ENCODE results near the gene SUSD1.

Gene SUSD1

DNA sequence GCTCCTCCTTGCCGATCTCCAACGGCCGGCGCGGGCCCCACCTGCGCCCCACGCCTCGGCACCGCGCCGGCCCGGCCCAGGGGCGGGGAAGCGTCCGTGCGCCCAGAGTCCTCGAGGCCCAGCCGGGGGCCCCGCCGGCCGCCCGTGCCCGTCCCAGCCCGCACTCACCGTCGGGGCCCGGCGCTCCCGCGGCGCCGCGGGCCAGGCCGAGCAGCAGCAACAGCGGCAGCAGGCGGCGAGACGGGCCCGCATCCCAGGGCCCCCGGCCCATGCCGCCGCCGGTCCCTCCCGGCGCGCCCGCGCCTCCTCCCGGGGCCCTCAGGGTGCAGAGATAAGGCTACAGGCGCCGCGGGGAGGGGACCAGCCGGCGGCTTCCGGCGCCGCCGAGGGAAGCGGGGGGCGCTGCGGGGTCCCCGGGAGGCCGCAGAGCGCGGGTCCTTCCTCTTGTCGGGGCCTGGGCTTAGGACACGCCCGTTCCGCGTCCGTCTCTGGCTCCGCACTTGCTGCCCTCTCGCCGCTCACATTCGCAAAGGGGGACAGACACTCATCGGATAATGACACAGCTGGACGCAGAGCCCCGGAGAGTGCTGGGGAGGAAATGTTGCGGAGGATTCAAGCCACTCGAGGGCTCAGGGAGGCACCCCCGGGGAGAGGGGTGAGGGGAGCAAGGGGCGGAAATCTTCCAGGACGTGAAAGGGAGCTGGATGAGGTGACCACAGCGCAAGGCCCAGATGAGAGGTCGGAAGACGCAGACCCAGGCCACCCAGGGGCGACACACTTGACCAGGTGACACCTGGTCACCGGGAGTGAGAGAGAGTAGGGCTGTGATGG, at the start of gene SUSD1:
SUSD1 (minus strand) TSS at position 333 of the 831 bp plus-strand sequence; CDS start at position 271, 62 bp downstream.
- no peaks in the 10 kb centered on the region for H3K9me3 ChIP-seq (ENCODE audit: control insufficient read depth, insufficient read depth, low read depth, low read length)
- H3K27ac ChIP-seq (ENCODE audit: low read depth, low read length) = no peak within 1 kb of the TSS
- H3K36me3 ChIP-seq (ENCODE audit: control insufficient read depth, insufficient read depth, low read length) = no peaks in the 10 kb centered on the region
- H3K27me3 ChIP-seq (ENCODE audit: control insufficient read depth, insufficient read depth, low read length) = peaks cover 27% of the 10 kb centered on the region
- peak within 1 kb of the TSS; percentile 35 for H3K9ac ChIP-seq (ENCODE audit: low read length)
- peak within 1 kb of the TSS; percentile 73 for H3K4me3 ChIP-seq (ENCODE audit: low read depth, low read length)
- peaks cover 14% of the 10 kb centered on the region for H3K4me1 ChIP-seq (ENCODE audit: control insufficient read depth, insufficient read depth, low read length)

DNA sequence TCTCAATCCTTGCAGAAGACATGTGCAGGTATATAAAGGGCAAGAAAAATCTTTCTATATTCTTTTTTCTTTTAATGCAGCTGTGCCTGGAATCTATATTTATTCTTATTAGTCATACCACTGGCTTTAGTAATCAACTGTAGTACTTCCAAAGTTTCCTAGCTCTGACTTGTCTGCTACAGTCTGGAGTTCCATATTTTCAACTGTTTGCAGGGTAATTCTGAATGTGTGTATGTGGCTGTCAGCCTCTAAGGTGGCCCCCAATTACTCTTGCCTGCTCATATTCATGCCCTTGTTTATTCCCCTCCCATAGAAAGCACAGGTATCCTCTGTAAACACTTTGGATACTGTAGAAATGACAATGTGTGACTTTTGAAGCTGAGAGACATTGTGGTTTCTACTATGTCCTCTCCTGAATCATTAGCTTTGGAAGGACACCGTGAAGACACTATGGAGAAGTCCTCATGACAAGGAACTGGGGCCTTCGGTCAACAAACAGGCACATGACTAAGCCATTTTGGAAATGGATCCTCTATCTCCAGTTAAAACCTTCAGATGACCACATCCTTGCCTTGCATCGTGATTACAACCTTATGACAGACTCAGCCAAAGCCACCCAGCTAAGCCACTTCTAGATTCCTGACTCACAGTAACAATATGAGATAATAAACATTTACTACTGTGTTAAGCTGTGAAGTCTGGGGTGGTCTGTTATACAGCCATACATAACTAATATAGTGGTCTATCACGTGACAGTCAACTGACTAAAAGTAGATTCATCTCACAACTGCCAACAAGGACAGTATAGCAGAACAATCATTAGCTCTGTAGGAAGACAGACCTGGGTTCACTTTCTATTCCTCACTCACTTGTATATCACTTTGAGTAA, 49.5 kb upstream of the SUSD1 start:
- Histone ChIP-seq H3K9me3 (ENCODE audit: control insufficient read depth, insufficient read depth, low read depth, low read length) (no peaks in the 10 kb centered on the region), H3K4me1 (ENCODE audit: control insufficient read depth, insufficient read depth, low read length) (no peaks in the 10 kb centered on the region), H3K27me3 (ENCODE audit: control insufficient read depth, insufficient read depth, low read length) (no peaks in the 10 kb centered on the region), H3K27ac (ENCODE audit: low read depth, low read length) (no peak overlapping the region), H3K4me3 (ENCODE audit: low read depth, low read length) (no peak overlapping the region), H3K9ac (ENCODE audit: low read length) (no peak overlapping the region), H3K36me3 (ENCODE audit: control insufficient read depth, insufficient read depth, low read length) (peaks cover 58% of the 10 kb centered on the region)

DNA sequence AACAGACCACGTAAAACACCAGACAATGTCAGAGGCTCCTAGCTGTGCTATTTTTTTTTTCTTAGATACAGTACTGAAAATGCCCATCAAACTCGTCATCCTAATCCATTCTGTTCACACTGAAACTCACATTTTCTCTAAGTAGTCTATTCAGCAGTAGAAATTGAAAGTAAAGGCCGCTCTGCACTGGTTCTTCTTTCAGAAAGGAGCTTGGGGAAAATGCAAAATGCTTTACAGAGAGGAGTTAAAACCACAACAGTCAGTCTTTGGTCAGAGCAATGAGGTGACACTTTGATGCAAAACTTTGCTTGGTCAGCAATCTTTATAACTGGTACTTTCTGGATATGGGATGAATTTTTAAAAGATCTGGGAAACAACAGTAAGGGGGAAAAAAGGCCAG, 43.8 kb upstream of the SUSD1 start:
- H3K4me3 ChIP-seq (ENCODE audit: low read depth, low read length) = no peak overlapping the region
- H3K4me1 ChIP-seq (ENCODE audit: control insufficient read depth, insufficient read depth, low read length) = no peaks in the 10 kb centered on the region
- no peaks in the 10 kb centered on the region for H3K27me3 ChIP-seq (ENCODE audit: control insufficient read depth, insufficient read depth, low read length)
- H3K9me3 ChIP-seq (ENCODE audit: control insufficient read depth, insufficient read depth, low read depth, low read length) = no peaks in the 10 kb centered on the region
- peaks cover 28% of the 10 kb centered on the region for H3K36me3 ChIP-seq (ENCODE audit: control insufficient read depth, insufficient read depth, low read length)
- H3K27ac ChIP-seq (ENCODE audit: low read depth, low read length) = no peak overlapping the region
- no peak overlapping the region for H3K9ac ChIP-seq (ENCODE audit: low read length)

DNA sequence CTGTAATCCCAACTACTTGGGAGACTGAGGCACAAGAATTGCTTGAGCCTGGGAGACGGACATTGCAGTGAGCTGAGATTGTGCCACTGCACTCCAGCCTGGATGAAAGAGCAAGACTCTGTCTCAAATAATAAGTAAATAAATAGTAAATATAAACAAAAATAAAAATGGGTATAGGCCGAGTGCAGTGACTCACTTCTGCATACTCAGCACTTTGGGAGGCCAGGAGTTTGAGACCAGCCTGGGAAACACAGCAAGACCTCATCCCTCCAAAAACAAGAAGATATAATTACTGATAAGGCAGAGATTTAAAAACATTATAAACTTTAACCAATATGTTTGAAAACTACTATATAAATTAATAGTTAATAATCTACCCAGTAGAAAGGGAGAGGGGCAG, 37.8 kb upstream of the SUSD1 start:
- Histone ChIP-seq H3K9me3 (ENCODE audit: control insufficient read depth, insufficient read depth, low read depth, low read length) (no peaks in the 10 kb centered on the region), H3K4me3 (ENCODE audit: low read depth, low read length) (no peak overlapping the region), H3K4me1 (ENCODE audit: control insufficient read depth, insufficient read depth, low read length) (no peaks in the 10 kb centered on the region), H3K36me3 (ENCODE audit: control insufficient read depth, insufficient read depth, low read length) (peaks cover 29% of the 10 kb centered on the region), H3K27me3 (ENCODE audit: control insufficient read depth, insufficient read depth, low read length) (no peaks in the 10 kb centered on the region), H3K27ac (ENCODE audit: low read depth, low read length) (no peak overlapping the region), H3K9ac (ENCODE audit: low read length) (no peak overlapping the region)

DNA sequence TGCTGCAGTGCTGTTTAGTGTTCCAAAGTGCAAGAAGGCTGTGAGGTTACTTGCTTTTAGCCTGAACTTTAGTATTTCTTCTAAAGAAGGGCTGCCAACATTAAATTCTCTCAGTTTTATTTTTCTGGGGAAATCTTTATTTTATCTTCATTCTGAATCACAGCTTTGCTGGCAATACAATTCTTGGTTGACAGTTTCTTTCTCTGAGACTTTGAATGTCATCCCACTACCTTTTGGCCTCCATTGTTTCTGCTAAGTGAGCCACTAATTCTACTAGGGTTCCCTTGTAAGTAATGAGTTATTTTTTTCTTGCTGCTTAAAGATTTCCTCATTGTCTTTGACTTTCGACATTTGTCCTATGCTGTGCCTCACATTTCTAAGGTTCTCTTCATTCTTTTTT, 32.4 kb upstream of the SUSD1 start:
- Histone ChIP-seq H3K27ac (ENCODE audit: low read depth, low read length) (no peak overlapping the region), H3K4me3 (ENCODE audit: low read depth, low read length) (no peak overlapping the region), H3K27me3 (ENCODE audit: control insufficient read depth, insufficient read depth, low read length) (no peaks in the 10 kb centered on the region), H3K9ac (ENCODE audit: low read length) (no peak overlapping the region), H3K36me3 (ENCODE audit: control insufficient read depth, insufficient read depth, low read length) (peaks cover 29% of the 10 kb centered on the region), H3K4me1 (ENCODE audit: control insufficient read depth, insufficient read depth, low read length) (no peaks in the 10 kb centered on the region), H3K9me3 (ENCODE audit: control insufficient read depth, insufficient read depth, low read depth, low read length) (no peaks in the 10 kb centered on the region)

DNA sequence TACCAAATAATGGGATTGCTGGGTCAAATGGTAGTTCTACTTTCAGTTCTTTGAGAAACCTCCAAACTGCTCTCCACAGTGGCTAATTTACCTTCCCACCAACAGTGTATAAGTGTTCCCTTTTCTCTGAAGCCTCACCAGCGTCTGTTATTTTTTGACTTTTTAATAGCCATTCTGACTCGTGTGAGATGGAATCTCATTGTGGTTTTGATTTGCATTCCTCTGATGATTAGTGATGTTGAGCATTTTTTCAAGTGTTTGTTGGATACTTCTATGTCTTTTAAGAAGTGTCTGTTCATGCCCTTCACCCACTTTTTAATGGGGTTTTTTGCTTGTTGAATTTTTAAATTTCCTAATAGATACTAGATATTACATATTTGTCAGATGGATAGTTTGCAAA, 28.4 kb upstream of the SUSD1 start:
- H3K9ac ChIP-seq (ENCODE audit: low read length) = no peak overlapping the region
- H3K27ac ChIP-seq (ENCODE audit: low read depth, low read length) = no peak overlapping the region

DNA sequence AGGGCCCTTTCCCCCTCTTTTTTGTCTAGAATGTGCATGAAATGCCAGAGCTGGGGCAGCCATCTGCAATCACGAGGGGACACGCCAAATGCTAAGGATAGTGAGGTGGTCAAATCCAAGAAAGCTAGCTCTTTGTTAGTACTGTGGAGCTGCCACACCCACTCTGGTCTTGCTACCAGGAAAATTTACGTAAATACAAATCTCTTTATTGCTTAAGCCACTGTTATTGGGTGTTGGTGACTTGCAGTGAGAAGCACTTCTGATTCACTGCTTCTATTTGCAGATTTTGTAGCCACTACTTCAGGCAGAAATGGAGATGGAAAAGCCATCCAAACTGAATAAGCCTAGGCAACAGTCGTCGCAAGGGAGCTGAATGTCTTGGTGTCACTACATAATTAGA, 25.6 kb upstream of the SUSD1 start:
- Histone ChIP-seq H3K27me3 (ENCODE audit: control insufficient read depth, insufficient read depth, low read length) (no peaks in the 10 kb centered on the region), H3K36me3 (ENCODE audit: control insufficient read depth, insufficient read depth, low read length) (no peaks in the 10 kb centered on the region), H3K4me3 (ENCODE audit: low read depth, low read length) (no peak overlapping the region), H3K9ac (ENCODE audit: low read length) (no peak overlapping the region), H3K4me1 (ENCODE audit: control insufficient read depth, insufficient read depth, low read length) (no peaks in the 10 kb centered on the region), H3K9me3 (ENCODE audit: control insufficient read depth, insufficient read depth, low read depth, low read length) (no peaks in the 10 kb centered on the region), H3K27ac (ENCODE audit: low read depth, low read length) (no peak overlapping the region)

More for the DNA sequence above, 28.4 kb upstream of the SUSD1 start:
- Histone ChIP-seq H3K9me3 (ENCODE audit: control insufficient read depth, insufficient read depth, low read depth, low read length) (no peaks in the 10 kb centered on the region), H3K4me1 (ENCODE audit: control insufficient read depth, insufficient read depth, low read length) (no peaks in the 10 kb centered on the region), H3K4me3 (ENCODE audit: low read depth, low read length) (no peak overlapping the region), H3K36me3 (ENCODE audit: control insufficient read depth, insufficient read depth, low read length) (peaks cover 17% of the 10 kb centered on the region), H3K27me3 (ENCODE audit: control insufficient read depth, insufficient read depth, low read length) (no peaks in the 10 kb centered on the region)

DNA sequence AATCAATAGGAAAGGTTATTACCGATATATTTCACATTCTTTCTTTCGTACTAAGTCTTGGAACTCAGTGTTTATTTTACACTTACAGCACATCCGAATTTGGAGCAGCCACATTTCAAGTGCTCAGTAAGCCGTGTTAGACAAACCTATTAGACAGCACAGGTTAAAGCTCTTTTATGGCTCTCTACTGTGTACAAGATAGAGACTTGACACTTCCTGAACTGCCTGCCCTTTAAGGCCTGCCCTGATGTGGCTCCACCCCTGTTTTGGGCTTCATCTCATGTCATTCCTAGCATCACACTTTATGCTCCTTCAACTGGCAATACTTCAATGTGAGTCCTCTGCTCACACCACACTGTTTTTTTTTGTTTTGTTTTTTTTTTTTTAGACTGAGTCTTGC, 23.5 kb upstream of the SUSD1 start:
- Histone ChIP-seq H3K4me1 (ENCODE audit: control insufficient read depth, insufficient read depth, low read length) (peaks cover 6% of the 10 kb centered on the region), H3K4me3 (ENCODE audit: low read depth, low read length) (no peak overlapping the region), H3K9me3 (ENCODE audit: control insufficient read depth, insufficient read depth, low read depth, low read length) (no peaks in the 10 kb centered on the region), H3K27ac (ENCODE audit: low read depth, low read length) (no peak overlapping the region), H3K27me3 (ENCODE audit: control insufficient read depth, insufficient read depth, low read length) (no peaks in the 10 kb centered on the region), H3K36me3 (ENCODE audit: control insufficient read depth, insufficient read depth, low read length) (no peaks in the 10 kb centered on the region), H3K9ac (ENCODE audit: low read length) (no peak overlapping the region)

DNA sequence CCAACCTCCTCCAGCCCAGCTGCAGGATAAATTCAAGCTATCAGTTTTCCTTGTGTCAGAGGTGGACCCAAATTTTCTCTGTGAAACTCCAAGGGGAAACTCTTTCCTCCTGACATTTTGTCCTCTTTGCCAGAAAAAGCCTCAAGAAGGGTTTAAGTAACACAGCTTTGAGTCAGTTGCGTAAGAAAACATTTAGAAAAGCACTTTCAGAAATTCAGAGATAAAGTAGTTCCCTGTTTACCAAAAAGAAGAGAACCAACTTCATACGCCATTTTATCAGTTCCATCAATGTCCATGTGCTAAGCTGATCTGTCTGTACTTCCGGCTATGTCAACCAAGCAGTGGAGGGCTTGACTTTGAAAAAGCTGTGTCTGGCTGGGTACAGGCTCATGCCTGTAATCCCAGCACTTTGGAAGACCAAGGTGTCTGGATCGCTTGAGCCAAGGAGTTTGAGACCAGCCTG, 19.9 kb upstream of the SUSD1 start:
- Histone ChIP-seq H3K4me1 (ENCODE audit: control insufficient read depth, insufficient read depth, low read length) (peaks cover 10% of the 10 kb centered on the region), H3K4me3 (ENCODE audit: low read depth, low read length) (no peak overlapping the region), H3K27me3 (ENCODE audit: control insufficient read depth, insufficient read depth, low read length) (no peaks in the 10 kb centered on the region), H3K27ac (ENCODE audit: low read depth, low read length) (no peak overlapping the region), H3K9ac (ENCODE audit: low read length) (no peak overlapping the region), H3K36me3 (ENCODE audit: control insufficient read depth, insufficient read depth, low read length) (no peaks in the 10 kb centered on the region), H3K9me3 (ENCODE audit: control insufficient read depth, insufficient read depth, low read depth, low read length) (no peaks in the 10 kb centered on the region)

DNA sequence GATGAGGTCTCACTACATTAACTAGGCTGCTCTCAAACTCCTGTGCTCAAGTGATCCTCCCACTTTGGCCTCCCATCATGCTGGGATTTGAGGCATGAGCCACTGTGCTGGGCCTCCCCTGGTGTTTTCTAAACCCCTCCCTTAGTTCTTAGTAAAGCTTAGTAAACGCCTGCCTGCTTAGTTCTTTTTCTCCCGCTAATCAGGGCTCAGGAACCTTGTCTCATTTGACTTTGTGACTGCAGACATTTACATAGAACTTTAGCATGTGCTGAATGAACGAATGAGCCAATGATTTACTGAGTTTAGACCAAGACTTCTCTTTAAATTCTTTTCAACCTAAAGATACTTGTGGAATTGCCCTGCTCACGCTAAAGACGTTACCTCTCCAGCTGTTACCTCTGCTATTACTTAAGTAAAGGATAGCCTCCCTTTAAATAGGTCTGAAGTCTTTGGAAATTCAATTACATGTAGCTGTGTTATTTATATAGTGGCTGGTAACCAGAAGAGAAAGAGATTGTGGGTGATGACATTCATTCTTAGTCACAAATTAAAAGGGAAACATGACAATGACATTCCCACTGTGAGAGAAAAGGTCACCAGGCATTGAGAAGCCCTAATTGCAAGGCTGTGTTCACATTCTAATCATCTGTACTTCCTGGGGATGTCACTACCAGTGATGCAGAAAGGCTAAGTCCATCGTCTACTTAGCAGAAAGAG, 18.6 kb upstream of the SUSD1 start:
- no peaks in the 10 kb centered on the region for H3K36me3 ChIP-seq (ENCODE audit: control insufficient read depth, insufficient read depth, low read length)
- H3K4me1 ChIP-seq (ENCODE audit: control insufficient read depth, insufficient read depth, low read length) = peaks cover 10% of the 10 kb centered on the region
- H3K27ac ChIP-seq (ENCODE audit: low read depth, low read length) = no peak overlapping the region
- no peak overlapping the region for H3K9ac ChIP-seq (ENCODE audit: low read length)
- H3K27me3 ChIP-seq (ENCODE audit: control insufficient read depth, insufficient read depth, low read length) = no peaks in the 10 kb centered on the region
- no peak overlapping the region for H3K4me3 ChIP-seq (ENCODE audit: low read depth, low read length)
- H3K9me3 ChIP-seq (ENCODE audit: control insufficient read depth, insufficient read depth, low read depth, low read length) = no peaks in the 10 kb centered on the region

All from HUES6 (cell line).